Glutamatergic neuron (in vitro differentiated cells): ENCODE results near the gene NME5. TPM values are rescaled to one million over a fixed set of nuclear protein-coding genes. Genes with fewer than 3 reads are reported as not detected.

Experiments used
- DNase-seq: peaks from one replicate; pipeline ENCODE4 v3.0.0; 2022
- H3K27ac Mint-ChIP-seq: one replicate; pipeline ENCODE4 v1.8.0; 2020; ENCODE audit warnings: mild to moderate bottlenecking, mixed read lengths, inconsistent platforms; ENCODE audit not compliant: unreplicated experiment
- H3K27me3 Mint-ChIP-seq: one replicate; pipeline ENCODE4 v1.8.0; 2020; ENCODE audit warnings: mild to moderate bottlenecking, moderate library complexity, mixed read lengths, inconsistent platforms; ENCODE audit not compliant: unreplicated experiment
- H3K36me3 Mint-ChIP-seq: one replicate; pipeline ENCODE4 v1.8.0; 2020; ENCODE audit warnings: mild to moderate bottlenecking, mixed read lengths, inconsistent platforms; ENCODE audit not compliant: unreplicated experiment
- H3K4me1 Mint-ChIP-seq: one replicate; pipeline ENCODE4 v1.8.0; 2020; ENCODE audit warnings: mild to moderate bottlenecking, low read depth, mixed read lengths, inconsistent platforms; ENCODE audit not compliant: unreplicated experiment
- H3K4me3 Mint-ChIP-seq: one replicate; pipeline ENCODE4 v1.8.0; 2020; ENCODE audit warnings: mild to moderate bottlenecking, mixed read lengths, inconsistent platforms; ENCODE audit not compliant: unreplicated experiment
- H3K9me3 Mint-ChIP-seq: one replicate; pipeline ENCODE4 v1.8.0; 2020; ENCODE audit warnings: mild to moderate bottlenecking, moderate library complexity, mixed read lengths, inconsistent platforms; ENCODE audit not compliant: unreplicated experiment
- total RNA-seq: library from RNA; stranded (reverse); fragmentation: NEBNext Ultra II Directional; extraction: Animal tissue kit (Norgen Biotek cat#: 25700); gene quantifications from one replicate; pipeline ENCODE4 v1.2.1, GENCODE V29; 2021; ENCODE audit not compliant: unreplicated experiment
- TF ChIP-seq, protein P1 (sequence below): fragments of 200-600 bp; sonication (generic); IDR thresholded peaks from one replicate; pipeline ENCODE4 v1.5.0; 2021; ENCODE audit not compliant: partially characterized antibody, unreplicated experiment

Gene NME5
- total RNA-seq, 1 donor from 2014 or later: 0.71 TPM

DNA sequence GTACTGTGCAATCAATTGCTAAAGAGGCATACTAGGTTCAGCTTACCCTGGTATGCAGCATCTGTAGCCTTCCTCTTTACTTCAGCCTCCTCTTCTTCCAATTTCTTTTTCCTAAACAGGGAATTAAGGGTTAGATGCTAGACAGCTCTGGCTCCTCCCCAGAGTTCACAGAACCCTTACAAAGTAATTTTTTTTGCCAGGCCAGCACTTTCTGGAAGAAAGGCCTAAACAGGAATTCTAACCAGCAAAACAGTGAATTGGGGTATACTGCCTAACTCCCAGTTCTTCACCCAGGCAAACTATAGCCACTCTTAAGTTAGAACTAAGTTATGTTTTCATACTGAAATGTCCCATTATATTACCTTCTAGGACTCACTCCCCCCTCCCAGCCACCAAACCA, 31.1 kb upstream of the NME5 start:
- no peaks in the 10 kb centered on the region for H3K4me1 Mint-ChIP-seq
- no peak for DNase-seq
- H3K27me3 Mint-ChIP-seq: peaks cover 2% of the 10 kb centered on the region
- H3K36me3 Mint-ChIP-seq: no peaks in the 10 kb centered on the region
- no peak overlapping the region for H3K4me3 Mint-ChIP-seq
- H3K9me3 Mint-ChIP-seq: no peaks in the 10 kb centered on the region
- no peak overlapping the region for H3K27ac Mint-ChIP-seq
- TF ChIP-seq, protein P1, sequence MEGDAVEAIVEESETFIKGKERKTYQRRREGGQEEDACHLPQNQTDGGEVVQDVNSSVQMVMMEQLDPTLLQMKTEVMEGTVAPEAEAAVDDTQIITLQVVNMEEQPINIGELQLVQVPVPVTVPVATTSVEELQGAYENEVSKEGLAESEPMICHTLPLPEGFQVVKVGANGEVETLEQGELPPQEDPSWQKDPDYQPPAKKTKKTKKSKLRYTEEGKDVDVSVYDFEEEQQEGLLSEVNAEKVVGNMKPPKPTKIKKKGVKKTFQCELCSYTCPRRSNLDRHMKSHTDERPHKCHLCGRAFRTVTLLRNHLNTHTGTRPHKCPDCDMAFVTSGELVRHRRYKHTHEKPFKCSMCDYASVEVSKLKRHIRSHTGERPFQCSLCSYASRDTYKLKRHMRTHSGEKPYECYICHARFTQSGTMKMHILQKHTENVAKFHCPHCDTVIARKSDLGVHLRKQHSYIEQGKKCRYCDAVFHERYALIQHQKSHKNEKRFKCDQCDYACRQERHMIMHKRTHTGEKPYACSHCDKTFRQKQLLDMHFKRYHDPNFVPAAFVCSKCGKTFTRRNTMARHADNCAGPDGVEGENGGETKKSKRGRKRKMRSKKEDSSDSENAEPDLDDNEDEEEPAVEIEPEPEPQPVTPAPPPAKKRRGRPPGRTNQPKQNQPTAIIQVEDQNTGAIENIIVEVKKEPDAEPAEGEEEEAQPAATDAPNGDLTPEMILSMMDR: no peak

- TF ChIP-seq, protein P1: no peak
- no peak for DNase-seq
- Mint-ChIP-seq H3K36me3 (no peaks in the 10 kb centered on the region), H3K4me1 (no peaks in the 10 kb centered on the region), H3K27ac (no peak overlapping the region), H3K27me3 (no peaks in the 10 kb centered on the region), H3K9me3 (no peaks in the 10 kb centered on the region), H3K4me3 (no peak overlapping the region)
Measured at GRCh38 chr5:138169124-138169523, 29.9 kb upstream of the NME5 start.

DNA sequence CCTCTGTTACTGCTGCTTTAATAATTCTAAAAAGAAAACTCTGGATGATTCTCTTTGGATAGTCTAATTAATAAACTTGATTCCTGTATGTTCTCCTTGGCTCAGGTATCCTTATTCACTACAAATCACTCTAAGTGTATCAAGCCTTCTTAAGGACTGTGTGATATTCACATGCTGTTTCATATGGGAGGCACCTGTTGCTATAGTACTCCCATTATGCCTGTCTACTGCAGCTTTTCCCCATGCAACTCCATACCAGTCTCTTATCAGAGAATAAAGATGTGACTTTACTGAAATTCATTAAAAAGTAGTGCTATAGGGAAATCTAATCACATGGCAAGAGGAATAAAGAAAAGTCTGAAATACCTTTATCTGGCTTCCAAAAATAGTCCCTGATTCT, 24.5 kb upstream of the NME5 start:
- Mint-ChIP-seq H3K27ac (no peak overlapping the region), H3K4me1 (no peaks in the 10 kb centered on the region), H3K36me3 (no peaks in the 10 kb centered on the region), H3K4me3 (no peak overlapping the region), H3K9me3 (no peaks in the 10 kb centered on the region), H3K27me3 (no peaks in the 10 kb centered on the region)
- no peak for DNase-seq
- TF ChIP-seq, protein P1: no peak

- TF ChIP-seq, protein P1: no peak
- no peaks in the 10 kb centered on the region for H3K27me3 Mint-ChIP-seq
- H3K4me3 Mint-ChIP-seq: no peak overlapping the region
- H3K4me1 Mint-ChIP-seq: no peaks in the 10 kb centered on the region
- DNase-seq: no peak
- no peak overlapping the region for H3K27ac Mint-ChIP-seq
- H3K36me3 Mint-ChIP-seq: no peaks in the 10 kb centered on the region
- H3K9me3 Mint-ChIP-seq: no peaks in the 10 kb centered on the region
Measured at GRCh38 chr5:138160706-138161105, 21.5 kb upstream of the NME5 start.

DNA sequence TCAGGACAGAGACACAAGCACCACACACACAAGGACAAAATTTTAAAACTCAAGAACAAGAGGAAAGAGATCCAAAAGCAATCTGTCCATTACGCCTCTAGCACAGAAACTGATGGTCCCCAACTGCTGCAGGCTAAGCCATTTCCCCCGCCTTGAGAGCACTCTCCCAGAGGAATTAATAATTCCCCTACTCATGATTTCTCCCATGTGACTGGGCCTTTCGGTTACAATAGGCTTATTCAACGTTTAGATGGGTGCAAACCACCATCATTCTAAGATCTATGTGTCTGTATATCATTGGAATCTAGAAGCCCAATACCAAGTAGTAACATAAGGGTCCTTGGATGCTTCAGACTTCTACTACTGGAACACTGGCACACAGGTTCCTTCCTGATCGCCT, 20.4 kb upstream of the NME5 start:
- Mint-ChIP-seq H3K27me3 (no peaks in the 10 kb centered on the region), H3K4me1 (no peaks in the 10 kb centered on the region), H3K36me3 (no peaks in the 10 kb centered on the region), H3K9me3 (no peaks in the 10 kb centered on the region), H3K27ac (no peak overlapping the region), H3K4me3 (no peak overlapping the region)
- no peak for DNase-seq
- TF ChIP-seq, protein P1: no peak
